NCI-H2196 (cell line): Measurements from ENCODE around the gene IGSF9.

Experiments used
- DNase-seq: peaks from one replicate; lab custom pipeline; 2025; ENCODE audit not compliant: unreplicated experiment; lab: John Stamatoyannopoulos, UW

IGSF9 gene, protein sequence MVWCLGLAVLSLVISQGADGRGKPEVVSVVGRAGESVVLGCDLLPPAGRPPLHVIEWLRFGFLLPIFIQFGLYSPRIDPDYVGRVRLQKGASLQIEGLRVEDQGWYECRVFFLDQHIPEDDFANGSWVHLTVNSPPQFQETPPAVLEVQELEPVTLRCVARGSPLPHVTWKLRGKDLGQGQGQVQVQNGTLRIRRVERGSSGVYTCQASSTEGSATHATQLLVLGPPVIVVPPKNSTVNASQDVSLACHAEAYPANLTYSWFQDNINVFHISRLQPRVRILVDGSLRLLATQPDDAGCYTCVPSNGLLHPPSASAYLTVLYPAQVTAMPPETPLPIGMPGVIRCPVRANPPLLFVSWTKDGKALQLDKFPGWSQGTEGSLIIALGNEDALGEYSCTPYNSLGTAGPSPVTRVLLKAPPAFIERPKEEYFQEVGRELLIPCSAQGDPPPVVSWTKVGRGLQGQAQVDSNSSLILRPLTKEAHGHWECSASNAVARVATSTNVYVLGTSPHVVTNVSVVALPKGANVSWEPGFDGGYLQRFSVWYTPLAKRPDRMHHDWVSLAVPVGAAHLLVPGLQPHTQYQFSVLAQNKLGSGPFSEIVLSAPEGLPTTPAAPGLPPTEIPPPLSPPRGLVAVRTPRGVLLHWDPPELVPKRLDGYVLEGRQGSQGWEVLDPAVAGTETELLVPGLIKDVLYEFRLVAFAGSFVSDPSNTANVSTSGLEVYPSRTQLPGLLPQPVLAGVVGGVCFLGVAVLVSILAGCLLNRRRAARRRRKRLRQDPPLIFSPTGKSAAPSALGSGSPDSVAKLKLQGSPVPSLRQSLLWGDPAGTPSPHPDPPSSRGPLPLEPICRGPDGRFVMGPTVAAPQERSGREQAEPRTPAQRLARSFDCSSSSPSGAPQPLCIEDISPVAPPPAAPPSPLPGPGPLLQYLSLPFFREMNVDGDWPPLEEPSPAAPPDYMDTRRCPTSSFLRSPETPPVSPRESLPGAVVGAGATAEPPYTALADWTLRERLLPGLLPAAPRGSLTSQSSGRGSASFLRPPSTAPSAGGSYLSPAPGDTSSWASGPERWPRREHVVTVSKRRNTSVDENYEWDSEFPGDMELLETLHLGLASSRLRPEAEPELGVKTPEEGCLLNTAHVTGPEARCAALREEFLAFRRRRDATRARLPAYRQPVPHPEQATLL

DNA sequence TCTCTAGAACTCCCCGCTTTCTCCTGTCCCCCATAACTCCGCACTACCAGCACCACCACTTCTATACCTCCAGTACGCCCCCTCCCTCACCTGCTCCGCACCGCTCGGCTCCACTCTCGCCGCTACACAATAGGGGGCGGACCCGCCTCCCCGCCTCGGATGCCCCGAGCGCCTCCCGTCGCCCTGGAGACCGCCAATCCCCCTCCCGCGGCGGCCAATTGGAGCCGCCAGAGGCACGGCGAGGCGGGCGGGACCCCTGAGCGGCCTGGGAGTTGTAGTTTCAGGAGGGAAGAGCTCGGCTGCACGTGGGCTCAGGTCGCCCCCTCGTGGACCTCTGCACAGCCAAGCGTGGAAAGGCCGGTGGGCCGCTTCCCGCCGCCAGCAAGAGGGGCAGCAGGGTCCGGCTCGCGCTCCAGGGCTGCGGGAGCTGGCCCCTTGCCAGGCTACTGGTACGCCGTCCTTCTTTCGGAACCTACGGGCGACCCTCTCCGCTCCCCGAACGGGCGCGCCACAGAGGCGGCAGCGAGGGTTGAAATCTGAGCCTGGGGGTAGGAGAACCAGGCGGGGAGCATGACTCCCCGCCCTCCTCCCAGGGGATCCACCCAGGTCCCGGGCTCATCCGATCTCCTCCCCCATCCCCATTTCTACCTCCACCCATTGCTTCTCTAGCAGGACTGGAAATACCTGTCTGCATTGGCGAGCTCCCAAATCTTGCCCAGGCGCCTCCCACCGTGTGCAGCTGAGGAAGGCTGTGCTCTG, at the start of gene IGSF9:
IGSF9 (minus strand) TSS at position 131 of the 759 bp plus-strand sequence. CDS start 2,159 bp downstream, outside the sequence.
- peak; percentile 86 for DNase-seq

DNA sequence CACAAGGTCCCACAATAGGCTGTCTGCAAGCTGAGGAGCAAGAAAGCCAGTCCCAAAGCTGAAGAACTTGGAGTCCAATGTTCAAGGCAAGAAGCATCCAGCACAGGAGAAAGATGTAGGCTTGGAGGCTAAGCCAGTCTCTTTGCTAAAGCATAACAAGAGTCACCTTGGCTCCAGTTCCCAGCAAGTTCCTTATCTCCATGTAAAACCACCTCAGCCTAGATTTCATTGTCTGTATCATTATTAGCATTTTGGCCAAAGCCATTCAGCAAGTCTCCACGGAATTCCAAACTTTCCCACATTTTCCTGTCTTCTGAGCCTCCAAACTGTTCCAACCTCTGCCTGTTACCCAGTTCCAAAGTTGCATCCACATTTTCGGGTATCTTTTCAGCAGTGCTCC, 49.5 kb upstream of the IGSF9 start:
- DNase-seq: no peak

DNA sequence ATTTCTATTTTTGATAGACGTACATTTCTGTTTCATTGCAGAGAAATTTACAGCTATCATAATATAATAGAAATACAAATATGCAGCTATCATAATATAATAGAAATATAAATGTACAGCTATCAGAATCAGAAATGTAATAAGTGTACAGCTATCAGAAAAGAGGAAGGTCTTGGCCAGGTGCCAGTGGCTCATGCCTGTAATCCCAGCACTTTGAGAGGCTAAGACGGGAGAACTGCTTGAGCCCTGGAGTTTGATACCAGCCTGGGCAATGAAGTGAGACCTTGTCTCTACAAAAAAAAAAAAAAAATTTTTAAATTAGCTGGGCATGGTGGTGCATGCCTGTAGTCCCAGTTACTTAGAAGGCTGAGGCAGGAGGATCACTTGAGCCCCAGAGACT, 48.5 kb upstream of the IGSF9 start:
- DNase-seq: no peak

DNA sequence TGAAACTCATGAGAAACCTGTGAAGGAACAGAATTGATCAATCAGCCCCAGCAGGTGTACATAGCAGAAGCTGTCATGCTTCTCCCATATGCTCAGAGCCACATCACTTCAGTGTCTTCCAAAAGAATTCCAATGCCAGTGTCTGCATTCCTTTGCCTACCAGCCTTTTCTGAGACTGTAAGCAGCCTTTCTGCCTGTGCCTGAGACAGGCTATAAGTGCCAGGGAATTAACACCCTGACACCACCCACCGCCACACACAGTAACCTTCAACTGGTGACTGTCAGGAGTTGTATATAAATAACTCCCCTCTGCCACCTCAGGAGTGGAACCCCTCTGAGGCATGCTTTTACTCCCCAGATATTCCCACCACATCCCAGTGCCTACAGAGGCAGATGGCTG, 46.7 kb upstream of the IGSF9 start:
- no peak for DNase-seq

DNA sequence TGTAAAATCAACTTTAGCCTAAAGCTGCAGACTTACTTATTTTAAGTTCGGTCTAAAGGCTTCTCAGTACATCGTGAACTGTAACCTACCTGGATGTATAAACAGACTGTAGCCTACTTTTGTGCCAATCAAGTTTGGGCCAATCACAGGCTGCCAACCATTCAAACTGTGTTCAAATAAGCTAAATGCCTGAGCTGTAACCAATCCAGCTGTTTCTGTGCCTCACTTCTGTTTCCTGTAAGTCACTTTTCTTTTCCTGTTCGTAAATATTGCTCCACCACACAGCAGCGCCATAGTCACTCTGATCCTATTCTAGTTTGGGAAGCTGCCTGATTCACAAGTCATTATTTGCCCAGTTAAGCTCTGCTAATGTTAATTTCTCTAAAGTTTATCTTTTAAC, 46.1 kb upstream of the IGSF9 start:
- DNase-seq: no peak

DNA sequence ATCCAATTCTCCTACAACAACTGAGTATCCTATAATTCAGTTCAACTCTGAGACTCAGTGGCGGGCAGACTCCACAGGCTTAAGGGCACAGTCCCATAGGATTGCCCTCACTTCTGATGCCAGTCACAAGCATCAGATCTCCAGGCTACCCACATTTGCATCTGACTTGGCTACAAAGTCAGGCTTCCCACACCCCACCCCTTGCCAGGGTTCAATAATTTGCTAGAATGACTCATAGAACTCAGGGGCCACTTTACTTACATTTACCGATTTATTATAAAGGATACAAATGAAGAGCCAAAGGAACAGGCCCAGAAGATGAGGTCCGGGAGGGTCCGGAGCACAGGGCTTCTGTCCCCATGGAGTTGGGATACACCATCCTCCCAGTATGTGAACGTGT, 44.6 kb upstream of the IGSF9 start:
- no peak for DNase-seq

DNA sequence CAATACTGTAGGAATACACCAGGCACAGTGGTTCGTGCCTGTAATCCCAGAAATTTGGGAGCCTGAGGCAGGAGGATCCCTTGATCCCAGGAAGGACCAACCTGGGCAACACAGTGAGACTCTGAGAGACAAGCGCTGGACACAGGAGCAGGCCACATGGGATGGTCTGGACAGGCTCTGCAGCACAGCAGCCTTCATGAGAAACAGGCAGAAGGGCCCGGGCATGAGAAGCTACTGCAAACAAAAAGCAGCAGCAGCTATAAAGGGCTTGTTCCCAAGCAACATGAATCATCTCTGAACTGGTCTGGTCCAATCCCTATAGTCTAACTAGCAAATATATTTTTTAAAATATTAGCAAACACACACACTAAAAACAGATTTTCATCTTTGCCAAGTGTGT, 44.2 kb upstream of the IGSF9 start:
- DNase-seq: no peak

DNA sequence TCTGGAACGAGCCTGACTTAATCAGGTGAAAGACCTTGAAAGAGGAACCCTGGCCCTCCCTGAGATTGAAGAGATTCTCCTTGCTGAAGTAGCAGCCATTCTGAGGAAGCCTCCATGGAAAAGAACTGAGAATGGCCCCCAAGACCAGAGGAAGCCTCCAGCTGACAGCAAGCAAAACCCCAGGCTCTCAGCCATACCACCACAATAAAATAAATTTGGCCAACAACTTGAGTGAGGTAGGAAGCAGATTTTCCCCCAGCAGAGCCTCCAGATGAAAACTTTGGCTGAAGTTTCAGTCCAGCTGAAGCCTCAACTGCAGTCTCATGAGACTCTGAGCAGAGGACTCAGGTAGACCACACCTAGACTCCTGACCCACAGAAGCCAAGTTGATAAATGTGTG, 42.6 kb upstream of the IGSF9 start:
- DNase-seq: no peak

DNA sequence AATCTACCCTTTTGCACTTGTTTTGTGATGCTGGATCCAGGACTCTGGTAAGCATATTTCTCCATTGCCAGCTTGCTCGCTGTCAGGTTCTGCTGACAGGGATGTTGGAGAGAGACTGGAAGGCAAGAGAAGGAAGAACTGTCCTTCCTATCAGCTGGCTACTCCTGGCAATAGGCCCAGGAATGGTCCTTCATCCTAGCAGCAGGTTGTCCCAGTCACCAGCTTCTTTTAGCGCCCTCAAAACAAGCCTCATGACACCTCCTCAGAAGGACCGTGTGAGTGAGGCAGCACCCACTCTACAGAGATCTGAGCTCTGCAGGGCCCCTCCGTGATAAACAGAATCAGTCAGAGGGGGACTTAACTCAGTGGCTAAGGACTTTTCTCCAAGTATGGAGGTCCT, 41.8 kb upstream of the IGSF9 start:
- no peak for DNase-seq

DNA sequence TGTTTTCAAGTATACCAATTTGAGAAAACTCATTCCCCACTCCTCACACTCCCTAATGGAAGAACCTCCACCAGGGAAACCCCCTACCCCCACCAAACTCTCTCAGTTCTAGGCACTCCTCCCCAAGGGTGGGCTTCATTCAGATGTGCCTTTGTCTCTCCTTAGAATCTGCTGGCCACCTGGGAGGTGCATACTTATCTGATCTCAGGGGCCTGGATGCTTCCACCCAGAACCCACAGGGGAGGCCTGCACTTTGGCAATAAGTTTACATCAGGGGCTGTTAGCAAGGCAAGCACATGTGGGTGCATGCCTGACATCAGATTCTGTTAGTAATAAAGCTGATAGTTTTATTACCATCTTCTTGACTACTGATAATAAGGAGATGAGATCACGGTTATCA, 41.1 kb upstream of the IGSF9 start:
- no peak for DNase-seq

DNA sequence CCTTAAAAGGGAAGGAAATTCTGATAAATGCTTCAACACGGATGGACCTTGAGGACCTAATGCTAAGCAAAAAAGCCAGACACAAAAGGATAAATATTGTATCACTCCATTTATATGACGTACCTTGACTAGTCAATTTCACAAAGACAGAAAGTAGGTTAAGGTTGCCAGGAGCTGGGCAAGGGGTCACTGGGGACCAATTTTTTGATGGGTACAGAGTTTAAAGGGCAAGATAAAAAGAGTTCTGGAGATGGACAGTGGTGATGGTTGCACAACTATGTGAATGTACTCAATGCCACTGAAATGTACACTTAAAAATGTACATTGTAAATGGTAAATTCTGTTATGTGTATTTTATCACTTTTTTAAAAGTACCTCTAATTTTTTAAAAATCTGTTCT, 40.7 kb upstream of the IGSF9 start:
- no peak for DNase-seq

DNA sequence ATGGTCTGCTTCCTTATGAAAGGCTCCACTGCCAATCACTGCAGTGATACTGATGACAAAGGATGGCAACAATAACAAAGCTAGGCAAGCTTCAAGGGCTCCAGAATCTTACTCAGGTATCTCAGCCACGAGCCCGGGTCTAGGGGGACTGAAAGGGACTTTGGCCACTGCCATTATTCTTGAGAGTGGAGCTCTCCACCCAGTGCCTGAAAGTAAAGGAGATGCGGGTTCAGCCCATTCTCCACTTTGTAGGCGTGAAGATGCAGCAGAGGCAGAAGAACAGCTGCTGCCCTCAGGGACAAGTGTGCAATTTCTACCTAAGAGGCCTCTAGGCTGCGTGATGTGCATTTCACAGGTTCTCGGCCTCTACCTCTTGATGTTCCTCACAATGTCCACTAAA, 40.1 kb upstream of the IGSF9 start:
- DNase-seq: no peak

DNA sequence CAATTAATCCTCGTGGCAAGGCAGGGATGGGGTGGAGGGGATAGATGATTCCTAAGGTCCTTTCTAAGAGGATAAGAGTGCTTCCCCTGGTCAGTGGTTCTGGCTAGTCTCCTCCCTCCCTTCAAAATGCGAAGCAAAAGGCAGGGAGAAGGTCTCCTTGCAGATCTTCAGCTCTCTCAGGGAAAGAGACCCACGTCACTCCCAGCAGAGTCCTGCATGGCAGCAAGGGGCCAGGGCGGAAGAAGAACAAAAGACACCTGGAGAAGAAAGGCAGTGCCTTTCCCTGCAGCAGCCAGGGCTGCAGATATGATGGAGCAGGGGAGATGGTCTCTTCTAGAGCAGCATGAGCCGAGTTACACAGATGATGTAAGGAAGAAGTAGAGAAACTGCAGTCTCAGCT, 38.3 kb upstream of the IGSF9 start:
- no peak for DNase-seq

DNA sequence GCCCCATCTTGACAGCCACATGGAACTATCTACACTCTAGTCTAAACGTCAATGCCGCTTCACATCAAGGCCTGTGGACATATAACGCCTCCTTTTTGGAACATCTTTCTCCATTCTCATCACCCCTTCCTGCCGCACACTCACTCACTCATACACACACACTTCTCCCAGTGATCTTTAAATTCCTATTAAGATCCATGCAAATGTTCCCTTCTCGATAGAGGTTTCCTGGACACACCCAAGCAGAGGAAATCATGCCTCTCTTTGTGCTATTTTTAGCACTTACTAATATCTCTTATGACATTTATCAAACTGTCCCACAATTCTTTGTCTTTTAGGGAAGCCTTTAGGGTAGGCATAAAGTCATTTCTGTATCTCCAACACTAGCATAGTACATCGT, 36.9 kb upstream of the IGSF9 start:
- DNase-seq: no peak

DNA sequence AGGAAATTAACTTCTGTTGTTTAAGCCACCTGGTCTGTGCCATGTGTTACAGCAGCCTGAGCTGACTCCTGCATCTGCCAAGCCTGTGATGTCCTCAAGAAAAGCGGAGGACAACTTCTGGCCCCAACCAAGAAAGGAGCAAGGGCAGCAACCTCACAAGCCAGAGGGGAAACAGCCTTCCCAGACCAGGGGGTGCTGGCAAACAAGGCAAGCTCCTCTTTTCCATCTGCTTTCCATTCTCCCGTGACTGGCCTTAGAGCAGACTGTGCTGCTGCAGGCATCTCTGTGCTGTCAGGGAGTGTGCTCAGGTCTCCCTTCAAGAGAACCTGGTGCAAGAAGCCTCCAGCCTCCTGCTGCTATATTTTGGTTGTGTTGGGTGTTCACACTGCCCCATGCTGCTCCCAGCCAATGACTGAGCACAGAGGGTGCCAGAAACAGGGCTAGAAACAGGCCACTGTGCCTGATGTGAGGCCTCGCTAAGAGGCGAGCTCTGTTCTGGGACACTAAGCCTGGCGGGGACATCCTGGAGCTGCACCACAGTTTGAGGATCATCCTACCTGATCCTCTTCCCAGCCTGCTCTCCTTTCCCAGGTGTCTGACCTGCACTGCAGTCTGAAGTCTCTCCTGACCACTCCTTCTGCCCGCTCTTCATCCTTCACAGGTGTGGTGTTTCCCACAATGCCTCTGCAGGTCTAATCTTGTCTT, 36.1 kb upstream of the IGSF9 start:
- no peak for DNase-seq

DNA sequence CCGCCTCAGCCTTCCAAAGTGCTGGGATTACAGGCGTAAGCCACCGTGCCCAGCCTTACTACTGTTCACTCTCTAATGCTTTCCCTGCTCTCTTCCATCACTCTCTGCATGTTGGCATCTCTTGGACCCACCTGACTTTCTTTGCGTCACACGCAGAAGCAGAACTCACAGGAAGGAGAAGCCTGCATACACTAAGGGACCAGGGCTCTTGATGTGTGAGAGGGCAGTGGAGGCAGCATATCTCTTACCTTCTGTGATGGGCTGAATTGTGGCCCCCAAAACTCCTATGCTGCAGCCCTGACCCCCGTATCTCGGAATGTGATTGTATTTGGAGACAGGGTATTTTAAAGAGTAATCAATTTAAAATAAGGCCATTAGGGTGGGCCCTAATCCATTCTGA, 35.4 kb upstream of the IGSF9 start:
- DNase-seq: no peak

DNA sequence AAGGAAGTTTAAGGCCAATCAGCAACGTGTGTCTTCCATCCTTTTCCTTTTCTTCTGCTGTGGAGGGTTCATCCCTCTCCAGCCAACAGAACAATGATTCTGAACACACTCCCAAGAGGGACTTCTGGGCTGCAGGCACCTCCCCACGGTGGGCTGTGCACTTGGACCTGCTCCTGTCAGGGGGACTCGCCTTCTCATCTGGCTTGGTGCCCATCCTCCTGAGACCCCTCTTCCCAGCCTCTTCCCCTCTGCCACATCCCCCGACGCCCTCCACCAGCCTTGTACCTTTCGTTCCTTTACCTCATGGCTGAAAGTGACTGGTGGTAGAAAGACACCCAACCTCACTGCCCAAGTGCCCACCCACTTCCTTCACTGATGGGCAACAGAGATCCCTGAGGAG, 34.7 kb upstream of the IGSF9 start:
- DNase-seq: no peak

DNA sequence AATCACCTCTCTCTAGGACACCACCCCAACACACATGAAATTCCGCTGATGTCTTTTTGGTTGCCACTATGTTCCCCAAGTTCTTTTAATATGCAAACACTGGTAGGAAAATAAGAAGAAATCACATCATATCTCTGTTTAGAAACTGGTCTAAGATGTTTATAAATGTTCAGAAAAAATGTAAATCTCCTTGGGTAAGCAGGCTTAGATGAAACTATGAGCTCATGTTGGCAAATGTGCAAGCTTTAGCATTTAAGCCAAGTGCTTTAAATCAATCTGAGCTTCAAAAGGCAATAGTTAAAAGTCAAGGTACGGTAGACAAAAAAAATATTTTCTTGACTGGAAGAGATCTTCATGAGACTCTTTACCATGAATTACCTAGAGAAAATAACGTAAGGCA, 33.8 kb upstream of the IGSF9 start:
- DNase-seq: no peak

DNA sequence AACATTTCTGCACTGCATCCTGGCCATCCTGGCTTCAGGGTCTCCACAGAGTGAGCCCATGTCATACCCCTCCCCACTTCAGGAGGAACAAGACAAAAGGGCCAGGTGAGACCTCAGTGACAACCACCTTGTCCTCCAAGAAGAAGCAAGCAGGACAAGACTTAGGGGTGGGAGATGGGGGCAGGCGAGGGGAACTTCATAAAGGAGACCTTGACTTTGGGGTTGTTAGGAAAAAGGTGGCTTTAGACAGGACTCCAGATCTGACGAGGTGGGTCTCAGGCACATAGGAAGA, 32.6 kb upstream of the IGSF9 start:
- no peak for DNase-seq

DNA sequence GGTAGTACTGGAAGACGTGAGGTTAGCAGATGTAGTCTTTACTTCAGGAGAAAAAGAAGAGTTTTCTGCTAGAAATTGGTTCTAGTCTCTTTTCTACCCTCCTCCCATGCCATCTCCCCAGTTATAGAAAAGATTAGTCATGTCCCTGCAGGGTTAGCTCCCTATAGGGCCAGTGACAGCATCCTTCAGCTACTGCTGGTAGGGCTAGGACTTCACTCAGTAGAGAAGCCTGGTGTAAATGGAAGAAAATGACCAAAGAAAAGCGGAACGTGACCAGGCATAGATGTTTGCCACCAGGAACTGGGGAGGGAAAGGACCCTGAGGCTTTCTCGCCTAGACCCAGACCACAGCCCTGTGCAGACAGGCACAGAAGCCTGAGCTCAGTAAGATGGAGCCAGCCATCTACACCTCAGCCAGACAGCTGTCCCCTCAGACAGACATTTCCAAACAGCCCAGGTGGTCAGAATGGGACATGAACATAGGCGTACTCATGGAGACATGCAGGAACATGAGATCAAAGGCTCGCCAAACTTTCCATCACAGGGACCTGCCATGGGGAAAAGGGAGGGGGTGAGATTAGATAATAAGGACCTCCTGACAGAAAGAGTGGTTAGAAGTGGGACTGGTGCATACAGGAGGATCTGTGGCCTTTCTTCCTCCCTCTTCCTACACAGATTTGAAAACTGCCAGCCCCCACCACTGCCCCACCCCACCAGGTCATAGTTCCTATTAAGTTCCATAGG, 32.1 kb upstream of the IGSF9 start:
- no peak for DNase-seq
